Lower lobe of right lung (tissue), 2 donors: ENCODE data around the gene MGMT. TPM values are rescaled to one million over a fixed set of nuclear protein-coding genes. Genes with fewer than 3 reads are reported as not detected.

ENCODE experiments used
- ATAC-seq, 2 donors: fragments of 200-7000 bp; cut with Tn5 transposase; one replicate each; pipeline ENCODE4 v1.9.1; 2020 to 2022; ENCODE audit warnings: mild to moderate bottlenecking in 2 of 2, moderate library complexity in 2 of 2
- DNase-seq: peaks from one replicate; pipeline ENCODE4 v3.0.0-alpha.2; 2020
- H3K27ac ChIP-seq: fragments of 200-600 bp; one replicate; pipeline ENCODE4 v1.8.0; 2022
- H3K27me3 ChIP-seq: fragments of 200-600 bp; one replicate; pipeline ENCODE4 v1.8.0; 2022; ENCODE audit warnings: low read depth
- H3K36me3 ChIP-seq: fragments of 200-600 bp; one replicate; pipeline ENCODE4 v1.8.0; 2022; ENCODE audit warnings: mild to moderate bottlenecking
- H3K4me1 ChIP-seq: fragments of 200-600 bp; one replicate; pipeline ENCODE4 v1.8.0; 2022
- H3K4me3 ChIP-seq: fragments of 200-600 bp; one replicate; pipeline ENCODE4 v1.8.0; 2022; ENCODE audit warnings: mild to moderate bottlenecking
- H3K9me3 ChIP-seq: fragments of 200-600 bp; one replicate; pipeline ENCODE4 v1.8.0; 2022
- intact Hi-C: fragments of 100-400 bp; cut with DNase I; formaldehyde crosslinking; loops from one replicate; pipeline ENCODE4 v1.11.0; 2022
- total RNA-seq: library from RNA; stranded (reverse); fragmentation: NEBNext Ultra II Directional; extraction: Animal tissue kit (Norgen Biotek cat#: 25700); gene quantifications from one replicate; pipeline ENCODE4 v1.2.1, GENCODE V29; 2021
- TF ChIP-seq, protein P1 (sequence below): fragments of 200-600 bp; IDR thresholded peaks from one replicate; pipeline ENCODE4 v1.8.0; 2022; ENCODE audit warnings: antibody characterized with exemption, mild to moderate bottlenecking
- donor health status: DM: no; HTN: yes; CAD: no; lungs with severe emphysema.

Gene MGMT
- total RNA-seq, 1 donor from 2014 or later = 19.9 TPM

DNA sequence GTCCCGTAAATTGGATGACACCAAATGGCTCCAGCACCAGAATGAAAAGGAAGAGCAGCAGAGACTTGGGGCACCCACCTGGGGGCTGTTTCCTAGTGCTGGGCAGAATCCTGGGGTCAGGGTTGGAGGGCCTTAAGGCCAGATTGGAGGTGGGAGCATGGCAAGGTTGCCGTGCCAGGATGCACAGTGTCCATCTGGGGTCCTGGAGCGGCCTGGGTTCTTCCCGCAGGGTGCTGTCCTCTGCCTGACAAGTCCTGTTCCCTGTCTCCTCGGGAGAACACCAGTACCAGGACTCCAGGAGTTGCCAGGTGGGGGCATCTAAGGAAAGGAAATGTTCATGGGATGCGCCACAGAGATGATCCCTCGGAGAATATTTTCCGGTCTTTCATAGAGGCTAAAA, 42.8 kb downstream of the MGMT start:
- H3K36me3 ChIP-seq = no peaks in the 10 kb centered on the region
- DNase-seq (no peak), ATAC-seq (no peak)
- TF ChIP-seq, protein P1, sequence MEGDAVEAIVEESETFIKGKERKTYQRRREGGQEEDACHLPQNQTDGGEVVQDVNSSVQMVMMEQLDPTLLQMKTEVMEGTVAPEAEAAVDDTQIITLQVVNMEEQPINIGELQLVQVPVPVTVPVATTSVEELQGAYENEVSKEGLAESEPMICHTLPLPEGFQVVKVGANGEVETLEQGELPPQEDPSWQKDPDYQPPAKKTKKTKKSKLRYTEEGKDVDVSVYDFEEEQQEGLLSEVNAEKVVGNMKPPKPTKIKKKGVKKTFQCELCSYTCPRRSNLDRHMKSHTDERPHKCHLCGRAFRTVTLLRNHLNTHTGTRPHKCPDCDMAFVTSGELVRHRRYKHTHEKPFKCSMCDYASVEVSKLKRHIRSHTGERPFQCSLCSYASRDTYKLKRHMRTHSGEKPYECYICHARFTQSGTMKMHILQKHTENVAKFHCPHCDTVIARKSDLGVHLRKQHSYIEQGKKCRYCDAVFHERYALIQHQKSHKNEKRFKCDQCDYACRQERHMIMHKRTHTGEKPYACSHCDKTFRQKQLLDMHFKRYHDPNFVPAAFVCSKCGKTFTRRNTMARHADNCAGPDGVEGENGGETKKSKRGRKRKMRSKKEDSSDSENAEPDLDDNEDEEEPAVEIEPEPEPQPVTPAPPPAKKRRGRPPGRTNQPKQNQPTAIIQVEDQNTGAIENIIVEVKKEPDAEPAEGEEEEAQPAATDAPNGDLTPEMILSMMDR = no peak
- no peaks in the 10 kb centered on the region for H3K27me3 ChIP-seq
- no peak overlapping the region for H3K27ac ChIP-seq
- intact Hi-C loops = no loop called here
- no peaks in the 10 kb centered on the region for H3K4me1 ChIP-seq
- no peak overlapping the region for H3K4me3 ChIP-seq
- H3K9me3 ChIP-seq = no peaks in the 10 kb centered on the region

DNA sequence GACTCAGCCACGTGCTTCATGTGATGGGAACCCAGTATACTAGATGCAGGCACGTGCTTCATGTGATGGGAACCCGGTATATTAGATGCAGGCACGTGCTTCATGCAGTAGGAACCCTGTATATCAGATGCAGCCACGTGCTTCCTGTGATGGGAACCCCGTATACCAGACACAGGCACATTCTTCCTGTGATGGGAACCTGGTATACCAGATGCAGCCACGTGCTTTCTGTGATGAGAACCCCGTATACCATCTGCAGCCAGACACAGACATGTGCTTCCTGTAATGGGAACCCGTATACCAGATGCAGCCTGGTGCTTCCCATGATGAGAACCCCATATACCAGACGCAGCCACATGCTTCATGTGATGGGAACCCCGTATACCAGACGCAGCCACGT, 44.0 kb downstream of the MGMT start:
- TF ChIP-seq, protein P1 = no peak
- DNase-seq (no peak), ATAC-seq (no peak)
- Histone ChIP-seq H3K4me1 (no peaks in the 10 kb centered on the region), H3K36me3 (no peaks in the 10 kb centered on the region), H3K27ac (no peak overlapping the region), H3K4me3 (no peak overlapping the region), H3K9me3 (no peaks in the 10 kb centered on the region), H3K27me3 (no peaks in the 10 kb centered on the region)
- intact Hi-C loops = no loop called here

DNA sequence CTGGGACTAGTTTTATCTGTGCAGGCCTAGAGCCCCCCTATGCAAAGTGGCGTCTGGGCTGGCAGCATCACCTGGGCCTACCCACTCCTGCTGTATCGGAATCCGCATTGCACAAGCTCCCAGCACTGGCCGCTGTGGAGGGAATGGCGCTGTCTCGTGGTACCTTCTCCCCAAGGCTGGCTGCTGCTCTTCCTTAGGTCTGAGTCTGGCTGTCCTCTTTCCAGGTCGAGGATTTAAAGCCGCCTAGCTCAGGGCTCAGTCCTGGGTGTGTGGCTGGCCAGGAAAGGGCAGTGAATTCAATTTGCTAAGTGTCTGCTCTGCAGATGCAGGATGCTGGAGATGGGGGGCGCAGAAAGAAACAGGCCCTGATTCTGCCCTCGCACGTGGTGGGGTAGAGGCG, 44.7 kb downstream of the MGMT start:
- TF ChIP-seq, protein P1 = no peak
- intact Hi-C loops = no loop called here
- Histone ChIP-seq H3K4me1 (no peaks in the 10 kb centered on the region), H3K36me3 (no peaks in the 10 kb centered on the region), H3K27ac (no peak overlapping the region), H3K4me3 (no peak overlapping the region), H3K9me3 (no peaks in the 10 kb centered on the region), H3K27me3 (no peaks in the 10 kb centered on the region)
- ATAC-seq (no peak), DNase-seq (no peak)

DNA sequence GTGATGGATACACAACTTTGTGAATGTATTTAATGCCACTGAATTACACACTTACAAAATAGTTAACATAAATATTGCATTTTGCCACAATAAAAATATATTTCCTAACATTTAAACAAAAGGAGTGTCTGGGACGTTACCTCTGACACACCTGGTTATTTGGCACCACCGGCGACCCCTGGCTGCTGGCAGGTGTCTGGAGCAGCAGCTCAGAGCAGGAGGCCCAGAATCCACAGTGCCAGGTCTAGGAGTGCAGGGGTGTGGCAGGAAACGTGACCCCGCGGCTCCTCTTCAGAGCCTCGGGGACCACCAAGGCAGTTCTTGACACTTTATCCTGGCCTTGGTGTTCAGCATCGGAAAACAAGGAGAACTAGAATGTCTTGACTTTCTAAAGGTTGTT, 46.3 kb downstream of the MGMT start:
- Histone ChIP-seq H3K27ac (no peak overlapping the region), H3K27me3 (no peaks in the 10 kb centered on the region), H3K36me3 (no peaks in the 10 kb centered on the region), H3K4me1 (no peaks in the 10 kb centered on the region), H3K9me3 (no peaks in the 10 kb centered on the region), H3K4me3 (no peak overlapping the region)
- intact Hi-C loops = no loop called here
- ATAC-seq (no peak), DNase-seq (no peak)
- TF ChIP-seq, protein P1 = no peak

DNA sequence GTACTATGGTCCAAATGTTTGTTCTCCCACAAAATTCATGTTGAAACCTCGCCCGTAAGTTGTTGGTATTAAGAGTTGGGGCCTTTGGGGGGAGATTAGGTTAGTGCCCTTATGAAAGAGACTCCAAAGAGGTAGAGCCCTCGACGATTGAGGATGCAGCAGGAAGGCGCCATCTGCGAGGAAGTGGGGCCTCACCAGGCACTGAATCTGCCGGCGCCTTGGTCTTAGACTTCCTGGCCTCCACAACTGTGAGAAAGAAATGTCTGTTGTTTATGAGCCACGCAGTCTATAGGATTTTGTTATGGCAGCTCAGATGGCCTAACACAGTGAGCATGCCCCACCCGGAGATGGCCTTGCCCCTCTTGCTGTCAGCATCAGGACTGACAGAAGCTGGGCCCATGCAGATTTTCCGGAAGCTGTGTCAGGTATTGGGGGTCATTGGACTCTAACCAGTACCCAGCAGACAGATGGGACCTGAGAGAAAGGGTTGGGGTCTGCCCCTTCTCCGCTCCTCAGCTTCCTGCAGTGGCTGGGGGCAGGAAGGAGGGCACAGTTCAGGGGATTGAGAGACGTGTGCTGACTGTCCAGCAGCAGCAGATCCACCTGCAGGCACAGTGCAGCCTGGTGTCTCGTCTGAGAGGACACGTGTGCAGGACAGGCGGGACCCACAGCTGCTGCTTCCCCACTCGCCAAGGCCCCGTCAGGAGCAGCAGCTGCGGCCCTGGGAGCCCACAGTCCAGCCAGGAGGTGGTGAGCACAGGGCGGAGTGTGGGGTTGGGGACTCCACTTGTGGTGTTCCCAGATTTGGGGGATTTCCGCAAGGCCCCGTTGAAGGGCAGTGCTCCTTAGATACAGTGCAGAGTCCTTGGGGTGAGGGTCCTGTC, 47.8 kb downstream of the MGMT start:
- no peaks in the 10 kb centered on the region for H3K27me3 ChIP-seq
- intact Hi-C loops = no loop called here
- H3K4me3 ChIP-seq = no peak overlapping the region
- H3K4me1 ChIP-seq = no peaks in the 10 kb centered on the region
- TF ChIP-seq, protein P1 = no peak
- no peaks in the 10 kb centered on the region for H3K36me3 ChIP-seq
- no peak for DNase-seq
- no peaks in the 10 kb centered on the region for H3K9me3 ChIP-seq
- ATAC-seq = no peak
- no peak overlapping the region for H3K27ac ChIP-seq
